WTC11 (cell line): ENCODE data around the gene HLA-DRB5.

Experiments used
- CTCF ChIP-seq: fragments of 200-600 bp; IDR thresholded peaks from 2 replicates; pipeline ENCODE4 v1.8.0; 2022; ENCODE audit warnings: antibody characterized with exemption
- E2F4 ChIP-seq: sonication (generic); formaldehyde crosslinking; IDR thresholded peaks from 2 replicates; pipeline ENCODE4 v1.8.1; 2022; ENCODE audit warnings: low read depth, mild to moderate bottlenecking, moderate library complexity, missing genetic modification reagents, borderline replicate concordance
- FOXJ3 ChIP-seq: sonication (generic); formaldehyde crosslinking; IDR thresholded peaks from 2 replicates; pipeline ENCODE4 v1.9.0; 2021; ENCODE audit warnings: missing genetic modification reagents, mild to moderate bottlenecking, borderline replicate concordance
- IRF2 ChIP-seq: sonication (generic); formaldehyde crosslinking; IDR thresholded peaks from 2 replicates; pipeline ENCODE4 v1.8.0; 2022; ENCODE audit warnings: low read depth, missing genetic modification reagents, borderline replicate concordance
- JUN ChIP-seq: sonication (generic); formaldehyde crosslinking; IDR thresholded peaks from 2 replicates; pipeline ENCODE4 v1.8.0; 2023; ENCODE audit warnings: mild to moderate bottlenecking, missing genetic modification reagents
- MAX ChIP-seq: sonication (generic); formaldehyde crosslinking; IDR thresholded peaks from 2 replicates; pipeline ENCODE4 v1.8.0; 2022; ENCODE audit warnings: mild to moderate bottlenecking, missing genetic modification reagents
- MLX ChIP-seq: sonication (generic); formaldehyde crosslinking; IDR thresholded peaks from 2 replicates; pipeline ENCODE4 v1.8.1; 2023; ENCODE audit warnings: mild to moderate bottlenecking, missing genetic modification reagents, moderate library complexity
- NFYB ChIP-seq: sonication (generic); formaldehyde crosslinking; conservative IDR thresholded peaks from 2 replicates; pipeline ENCODE4 v1.8.0; 2022; ENCODE audit warnings: low read depth, missing genetic modification reagents
- STAT6 ChIP-seq: sonication (generic); formaldehyde crosslinking; conservative IDR thresholded peaks from 2 replicates; pipeline ENCODE4 v1.8.1; 2023; ENCODE audit warnings: mild to moderate bottlenecking, low read depth, missing genetic modification reagents, moderate library complexity
- ZNF232 ChIP-seq: sonication (generic); formaldehyde crosslinking; IDR thresholded peaks from 2 replicates; pipeline ENCODE4 v1.8.0; 2022; ENCODE audit warnings: mild to moderate bottlenecking, missing genetic modification reagents

GRCh38 chr6:32539839-32540238 lies 9.8 kb upstream of the HLA-DRB5 start:
- TF ChIP-seq STAT6 (CRISPR knock-in tag) (no peak), MAX (CRISPR knock-in tag) (no peak), CTCF (no peak), NFYB (CRISPR knock-in tag) (no peak), IRF2 (CRISPR knock-in tag) (no peak), ZNF232 (CRISPR knock-in tag) (no peak), JUN (no peak), MLX (no peak), E2F4 (CRISPR knock-in tag) (no peak), FOXJ3 (CRISPR knock-in tag) (no peak)
